Keratinocyte (primary cell): ENCODE data around the gene PRKAB2.

Experiments used
- CTCF ChIP-seq, 3 experiments: IDR thresholded peaks in 1 of 3; conservative IDR thresholded peaks in 1 of 3; optimal IDR thresholded peaks in 1 of 3; 2 replicates in 2 of 3; 3 replicates in 1 of 3; pipeline versions ENCODE3 to v1.5.1; 2011; ENCODE audit warnings: low read length in 3 of 3, mild to moderate bottlenecking in 3 of 3, moderate library complexity in 2 of 3, control low read depth in 1 of 3, inconsistent platforms in 1 of 3; ENCODE audit not compliant: insufficient read depth in 2 of 3; ENCODE audit errors: extremely low read depth in 1 of 3
- EZH2 ChIP-seq: IDR thresholded peaks from one replicate; pipeline ENCODE4 v1.6.1; 2012; ENCODE audit warnings: inconsistent platforms, mild to moderate bottlenecking, low read length, moderate library complexity

- TF ChIP-seq CTCF (optimal IDR thresholded peaks at IDR 0.05 in 1 of 3, IDR thresholded peaks at IDR 0.05 in 1 of 3, conservative IDR thresholded peaks at IDR 0.05 in 1 of 3; ENCODE audit: extremely low read depth in 1 of 3, insufficient read depth in 2 of 3, low read length in 3 of 3) (no peak), EZH2 (no peak)
Observed at GRCh38 chr1:147105909-147106308, 66.4 kb downstream of the PRKAB2 start.
